RWPE2 (cell line): ENCODE data around the gene TMEM116.

Experiments
- ATAC-seq: fragments of 200-7000 bp; cut with Tn5 transposase; 3 replicates; pipeline ENCODE4 v1.9.1; 2021; ENCODE audit warnings: low read depth
- DNase-seq: peaks from one replicate; pipeline ENCODE4 v3.0.0-alpha.2; 2020; ENCODE audit warnings: low spot score
- H3K27ac ChIP-seq: fragments of 450-650 bp; 2 replicates; pipeline ENCODE4 v1.5.1; 2017; ENCODE audit warnings: mild to moderate bottlenecking; ENCODE audit not compliant: poor library complexity, severe bottlenecking
- H3K27me3 ChIP-seq: fragments of 250-450 bp; sonication (Bioruptor Pico); 2 replicates; pipeline ENCODE4 v1.5.1; 2021; ENCODE audit warnings: mild to moderate bottlenecking, moderate library complexity; ENCODE audit not compliant: insufficient read depth, poor library complexity, severe bottlenecking
- H3K36me3 ChIP-seq: fragments of 250-450 bp; sonication (Bioruptor Pico); 2 replicates; pipeline ENCODE4 v1.5.1; 2020; ENCODE audit warnings: low read depth, mild to moderate bottlenecking, moderate library complexity
- H3K4me1 ChIP-seq: fragments of 250-450 bp; sonication (Bioruptor Pico); 2 replicates; pipeline ENCODE4 v1.5.1; 2021; ENCODE audit warnings: mild to moderate bottlenecking, moderate library complexity; ENCODE audit not compliant: insufficient read depth, poor library complexity, severe bottlenecking
- H3K4me3 ChIP-seq: fragments of 250-450 bp; sonication (Bioruptor Pico); 2 replicates; pipeline ENCODE4 v1.5.1; 2021; ENCODE audit warnings: mild to moderate bottlenecking, moderate library complexity; ENCODE audit not compliant: severe bottlenecking
- H3K9me3 ChIP-seq: fragments of 250-450 bp; sonication (Bioruptor Pico); 2 replicates; pipeline ENCODE4 v1.5.1; 2021; ENCODE audit warnings: mild to moderate bottlenecking, moderate library complexity; ENCODE audit not compliant: severe bottlenecking
- CTCF ChIP-seq: fragments of 450-650 bp; IDR thresholded peaks from one replicate; pipeline ENCODE4 v1.5.1; 2017; ENCODE audit warnings: mild to moderate bottlenecking, moderate library complexity; ENCODE audit not compliant: poor library complexity, severe bottlenecking

The TMEM116 gene

GRCh38 chr12:111904446-111904975, 108.5 kb downstream of the TMEM116 start:
- H3K9me3 ChIP-seq: peaks cover 11% of the 10 kb centered on the region
- H3K27ac ChIP-seq: no peak overlapping the region
- no peaks in the 10 kb centered on the region for H3K27me3 ChIP-seq
- DNase-seq: no peak
- TF ChIP-seq CTCF: no peak
- H3K4me1 ChIP-seq: peaks cover 4% of the 10 kb centered on the region
- ATAC-seq: no peak
- H3K36me3 ChIP-seq: peaks cover 9% of the 10 kb centered on the region; the same call in 1 of the 2 replicates
- no peak overlapping the region for H3K4me3 ChIP-seq

- Histone ChIP-seq H3K9me3 (no peaks in the 10 kb centered on the region), H3K36me3 (peaks cover 16% of the 10 kb centered on the region; the same call in 1 of the 2 replicates), H3K4me3 (no peak overlapping the region), H3K27ac (no peak overlapping the region), H3K4me1 (no peaks in the 10 kb centered on the region), H3K27me3 (no peaks in the 10 kb centered on the region)
- DNase-seq: no peak
- ATAC-seq: no peak
- no peak for TF ChIP-seq CTCF
Observed at GRCh38 chr12:111901182-111901581, 111.8 kb downstream of the TMEM116 start.

- Histone ChIP-seq H3K4me1 (no peaks in the 10 kb centered on the region), H3K27ac (no peak overlapping the region), H3K36me3 (peaks cover 50% of the 10 kb centered on the region), H3K4me3 (no peak overlapping the region), H3K9me3 (no peaks in the 10 kb centered on the region), H3K27me3 (no peaks in the 10 kb centered on the region)
- TF ChIP-seq CTCF: no peak
- ATAC-seq (no peak), DNase-seq (no peak)
Observed at GRCh38 chr12:111894556-111894955, 118.4 kb downstream of the TMEM116 start.

- H3K36me3 ChIP-seq: peaks cover 63% of the 10 kb centered on the region
- ATAC-seq: no peak
- H3K4me3 ChIP-seq: no peak overlapping the region
- no peaks in the 10 kb centered on the region for H3K27me3 ChIP-seq
- DNase-seq: no peak
- H3K4me1 ChIP-seq: no peaks in the 10 kb centered on the region
- no peak overlapping the region for H3K27ac ChIP-seq
- no peak for TF ChIP-seq CTCF
- no peaks in the 10 kb centered on the region for H3K9me3 ChIP-seq
Observed at GRCh38 chr12:111893287-111893686, 119.7 kb downstream of the TMEM116 start.

GRCh38 chr12:111887926-111888745, 124.8 kb downstream of the TMEM116 start:
- H3K9me3 ChIP-seq: no peaks in the 10 kb centered on the region
- H3K36me3 ChIP-seq: peaks cover 90% of the 10 kb centered on the region
- no peak overlapping the region for H3K27ac ChIP-seq
- DNase-seq (no peak), ATAC-seq (no peak; the same call in 2 of the 3 replicates)
- no peaks in the 10 kb centered on the region for H3K4me1 ChIP-seq
- no peak for TF ChIP-seq CTCF
- no peak overlapping the region for H3K4me3 ChIP-seq
- no peaks in the 10 kb centered on the region for H3K27me3 ChIP-seq
